ENCODE measurements around the gene EPC2.

Gene EPC2

GRCh38 chr2:148745151-148745851 is 100.8 kb downstream of the EPC2 start:
- no peaks in the 10 kb centered on the region for H3K9me2 ChIP-seq (replicated peaks; ENCODE audit: control insufficient read depth, low read length)
- no peak overlapping the region for H3K4me3 ChIP-seq (ENCODE audit: low read length)
- no peaks in the 10 kb centered on the region for H3K9me3 ChIP-seq (ENCODE audit: control insufficient read depth, insufficient read depth, low read length)
- peaks cover 6% of the 10 kb centered on the region for H3K36me3 ChIP-seq (ENCODE audit: control insufficient read depth, low read length)
- H3K79me2 ChIP-seq (ENCODE audit: control insufficient read depth, low read length), result peaks cover 20% of the 10 kb centered on the region
- H3K4me2 ChIP-seq (ENCODE audit: low read length), result no peak overlapping the region
- no peak overlapping the region for H3K27ac ChIP-seq (ENCODE audit: low read depth, low read length)
- H3K4me1 ChIP-seq (ENCODE audit: control insufficient read depth, low read length), result no peaks in the 10 kb centered on the region
- no peaks in the 10 kb centered on the region for H3K27me3 ChIP-seq (ENCODE audit: control insufficient read depth, low read length)
- no peaks in the 10 kb centered on the region for H4K20me1 ChIP-seq (ENCODE audit: control insufficient read depth, insufficient read depth, low read depth, low read length)
- no peaks in the 10 kb centered on the region for H3F3A ChIP-seq (ENCODE audit: control insufficient read depth, insufficient read depth)
- no peak for TF ChIP-seq CTCF (IDR thresholded peaks at IDR 0.05; ENCODE audit: low read depth, low read length, poor library complexity, severe bottlenecking)
- TF ChIP-seq EZH2phosphoT487 (IDR thresholded peaks at IDR 0.05; ENCODE audit: borderline replicate concordance, low read length), result no peak

GRCh38 chr2:148746973-148747372 is 102.4 kb downstream of the EPC2 start:
- H3K4me3 ChIP-seq (ENCODE audit: low read length), result no peak overlapping the region
- H3K79me2 ChIP-seq (ENCODE audit: control insufficient read depth, low read length), result peaks cover 13% of the 10 kb centered on the region
- no peak for TF ChIP-seq EZH2phosphoT487 (IDR thresholded peaks at IDR 0.05; ENCODE audit: borderline replicate concordance, low read length)
- TF ChIP-seq CTCF (IDR thresholded peaks at IDR 0.05; ENCODE audit: low read depth, low read length, poor library complexity, severe bottlenecking), result no peak
- no peaks in the 10 kb centered on the region for H3K27me3 ChIP-seq (ENCODE audit: control insufficient read depth, low read length)
- H3F3A ChIP-seq (ENCODE audit: control insufficient read depth, insufficient read depth), result no peaks in the 10 kb centered on the region
- H3K4me2 ChIP-seq (ENCODE audit: low read length), result no peak overlapping the region
- no peak overlapping the region for H3K27ac ChIP-seq (ENCODE audit: low read depth, low read length)
- H3K4me1 ChIP-seq (ENCODE audit: control insufficient read depth, low read length), result no peaks in the 10 kb centered on the region
- H4K20me1 ChIP-seq (ENCODE audit: control insufficient read depth, insufficient read depth, low read depth, low read length), result no peaks in the 10 kb centered on the region
- no peaks in the 10 kb centered on the region for H3K9me3 ChIP-seq (ENCODE audit: control insufficient read depth, insufficient read depth, low read length)
- no peaks in the 10 kb centered on the region for H3K9me2 ChIP-seq (replicated peaks; ENCODE audit: control insufficient read depth, low read length)
- peaks cover 6% of the 10 kb centered on the region for H3K36me3 ChIP-seq (ENCODE audit: control insufficient read depth, low read length)

- Histone ChIP-seq H3K4me1 (ENCODE audit: control insufficient read depth, low read length) (no peaks in the 10 kb centered on the region), H3K9me2 (replicated peaks; ENCODE audit: control insufficient read depth, low read length) (no peaks in the 10 kb centered on the region), H3K36me3 (ENCODE audit: control insufficient read depth, low read length) (peaks cover 25% of the 10 kb centered on the region), H3K27me3 (ENCODE audit: control insufficient read depth, low read length) (no peaks in the 10 kb centered on the region), H3F3A (ENCODE audit: control insufficient read depth, insufficient read depth) (no peaks in the 10 kb centered on the region), H3K27ac (ENCODE audit: low read depth, low read length) (no peak overlapping the region), H3K4me2 (ENCODE audit: low read length) (no peak overlapping the region), H3K4me3 (ENCODE audit: low read length) (no peak overlapping the region), H4K20me1 (ENCODE audit: control insufficient read depth, insufficient read depth, low read depth, low read length) (no peaks in the 10 kb centered on the region), H3K9me3 (ENCODE audit: control insufficient read depth, insufficient read depth, low read length) (no peaks in the 10 kb centered on the region), H3K79me2 (ENCODE audit: control insufficient read depth, low read length) (peaks cover 4% of the 10 kb centered on the region; the same call in 1 of the 2 replicates)
- TF ChIP-seq CTCF (IDR thresholded peaks at IDR 0.05; ENCODE audit: low read depth, low read length, poor library complexity, severe bottlenecking) (no peak), EZH2phosphoT487 (IDR thresholded peaks at IDR 0.05; ENCODE audit: borderline replicate concordance, low read length) (no peak)
Observed at GRCh38 chr2:148751907-148752306, 107.4 kb downstream of the EPC2 start.
